Measurements from ENCODE around the gene ATG16L1. TPM values are rescaled to one million over a fixed set of nuclear protein-coding genes. Genes with fewer than 3 reads are reported as not detected.
"Not testable (repeated sequence)": the region's sequence is repeated elsewhere in the genome, so short reads cannot be mapped to it uniquely, and the experiment has no call there.

ATG16L1 gene
- total RNA-seq, 2 donors from 2014 or later, result 58.3 to 67.7 TPM

DNA sequence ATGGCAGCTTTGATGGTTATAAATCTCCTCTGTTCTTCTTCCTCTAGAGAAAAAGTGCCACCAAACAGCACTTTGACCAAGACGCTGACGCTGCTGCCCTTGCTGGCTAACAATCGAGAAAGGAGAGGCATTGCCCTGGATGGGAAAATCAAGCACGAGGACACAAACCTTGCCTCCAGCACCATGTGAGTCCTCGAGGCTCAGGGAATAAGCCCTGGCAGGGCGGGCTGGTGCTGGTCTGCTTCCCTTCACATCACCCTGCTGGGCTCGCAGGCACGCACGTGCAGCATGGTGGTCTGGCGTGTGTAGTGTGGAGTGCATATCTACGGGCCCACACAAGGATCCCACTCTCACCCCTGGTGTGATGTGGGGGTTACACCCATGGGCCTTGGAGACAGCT is 83.4 kb downstream of the ATG16L1 start:
- Histone ChIP-seq H3K36me3 (no peaks in the 10 kb centered on the region), H3K4me3 (no peak overlapping the region), H3K9me3 (no peaks in the 10 kb centered on the region), H3K4me1 (replicated peaks) (no peaks in the 10 kb centered on the region), H3K27me3 (replicated peaks; ENCODE audit: insufficient read depth) (no peaks in the 10 kb centered on the region), H3K27ac (no peak overlapping the region)
- intact Hi-C loops (cut with DNase I), result no loop called here
- WGBS, result 91% methylated on average over 11 of the region's 11 CpGs
- no peak for DNase-seq (ENCODE audit: low spot score)
- TF ChIP-seq POLR2A (IDR thresholded peaks at IDR 0.05), result no peak
- no peak for TF ChIP-seq POLR2AphosphoS5 (IDR thresholded peaks at IDR 0.05)
- no peak for TF ChIP-seq CTCF (IDR thresholded peaks at IDR 0.05)

DNA sequence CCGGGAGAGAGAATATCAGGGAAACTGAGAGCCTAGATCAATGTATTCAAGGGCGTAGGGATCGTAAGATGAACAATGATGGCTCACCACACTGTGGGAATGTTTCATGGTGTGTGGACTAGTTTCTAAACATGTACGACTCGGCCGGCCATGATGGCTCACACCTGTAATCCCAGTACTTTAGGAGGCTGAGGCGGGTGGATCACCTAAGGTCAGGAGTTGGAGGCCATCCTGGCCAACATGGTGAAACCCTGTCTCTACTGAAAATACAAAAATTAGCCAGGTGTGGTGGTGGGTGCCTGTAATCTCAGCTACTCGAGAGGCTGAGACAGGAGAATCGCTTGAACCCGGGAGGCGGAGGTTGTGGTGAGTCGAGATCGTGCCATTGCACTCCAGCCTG is 84.6 kb downstream of the ATG16L1 start:
- H3K36me3 ChIP-seq; DNase-seq (ENCODE audit: low spot score); H3K27ac ChIP-seq; H3K4me3 ChIP-seq; H3K27me3 ChIP-seq (replicated peaks; ENCODE audit: insufficient read depth); H3K9me3 ChIP-seq; intact Hi-C loops (cut with DNase I); H3K4me1 ChIP-seq (replicated peaks): not testable (repeated sequence)
- 95% methylated on average over 13 of the region's 13 CpGs for WGBS

DNA sequence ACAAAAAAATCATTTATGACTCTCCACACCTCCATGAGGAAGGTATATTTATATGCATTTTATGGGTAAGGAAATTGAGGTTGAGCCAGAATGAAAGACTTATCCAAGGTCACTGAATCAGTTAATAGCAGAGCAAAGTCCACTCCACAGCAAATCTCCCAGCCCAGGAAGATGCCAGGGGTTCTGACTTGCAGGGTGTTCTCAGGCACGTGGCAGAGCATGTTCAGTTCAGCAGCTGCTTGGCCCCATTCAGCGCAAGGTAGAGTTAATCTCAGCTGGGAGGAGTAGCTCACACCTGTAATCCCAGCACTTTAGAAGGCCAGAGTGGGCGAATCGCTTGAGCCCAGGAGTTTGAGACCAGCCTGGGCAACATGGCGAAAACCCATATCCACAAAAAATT is 85.1 kb downstream of the ATG16L1 start:
- no peak overlapping the region for H3K4me3 ChIP-seq
- DNase-seq (ENCODE audit: low spot score), result no peak
- no peaks in the 10 kb centered on the region for H3K36me3 ChIP-seq
- H3K27me3 ChIP-seq (replicated peaks; ENCODE audit: insufficient read depth), result no peaks in the 10 kb centered on the region
- H3K9me3 ChIP-seq, result no peaks in the 10 kb centered on the region
- TF ChIP-seq POLR2AphosphoS5 (IDR thresholded peaks at IDR 0.05) (no peak), POLR2A (IDR thresholded peaks at IDR 0.05) (no peak), CTCF (IDR thresholded peaks at IDR 0.05) (no peak)
- WGBS, result 87% methylated on average over 5 of the region's 5 CpGs
- intact Hi-C loops (cut with DNase I), result no loop called here
- no peak overlapping the region for H3K27ac ChIP-seq
- no peaks in the 10 kb centered on the region for H3K4me1 ChIP-seq (replicated peaks)

GRCh38 chr2:233338046-233338445 is 86.6 kb downstream of the ATG16L1 start:
- DNase-seq (ENCODE audit: low spot score), result no peak
- H3K9me3 ChIP-seq, result no peaks in the 10 kb centered on the region
- no peaks in the 10 kb centered on the region for H3K36me3 ChIP-seq
- 58% methylated on average over 5 of the region's 5 CpGs for WGBS
- no peaks in the 10 kb centered on the region for H3K4me1 ChIP-seq (replicated peaks)
- no peak overlapping the region for H3K4me3 ChIP-seq
- H3K27me3 ChIP-seq (replicated peaks; ENCODE audit: insufficient read depth), result no peaks in the 10 kb centered on the region
- intact Hi-C loops (cut with DNase I), result no loop called here
- TF ChIP-seq POLR2A (IDR thresholded peaks at IDR 0.05) (no peak), POLR2AphosphoS5 (IDR thresholded peaks at IDR 0.05) (no peak), CTCF (IDR thresholded peaks at IDR 0.05) (no peak)
- no peak overlapping the region for H3K27ac ChIP-seq

GRCh38 chr2:233338812-233339368 is 87.4 kb downstream of the ATG16L1 start:
- H3K27me3 ChIP-seq (replicated peaks; ENCODE audit: insufficient read depth), result no peaks in the 10 kb centered on the region
- no peak for DNase-seq (ENCODE audit: low spot score)
- intact Hi-C loops (cut with DNase I), result no loop called here
- no peaks in the 10 kb centered on the region for H3K9me3 ChIP-seq
- H3K36me3 ChIP-seq, result no peaks in the 10 kb centered on the region
- H3K4me3 ChIP-seq, result no peak overlapping the region
- H3K27ac ChIP-seq, result no peak overlapping the region
- TF ChIP-seq POLR2AphosphoS5 (IDR thresholded peaks at IDR 0.05) (no peak), POLR2A (IDR thresholded peaks at IDR 0.05) (no peak), CTCF (IDR thresholded peaks at IDR 0.05) (no peak)
- WGBS, result 84% methylated on average over 3 of the region's 3 CpGs
- no peaks in the 10 kb centered on the region for H3K4me1 ChIP-seq (replicated peaks)

All from prostate gland (tissue), 2 donors.